Caki2 (cell line): ENCODE data around the gene ARHGEF3. TPM values are rescaled to one million over a fixed set of nuclear protein-coding genes. Genes with fewer than 3 reads are reported as not detected.

Source experiments
- DNase-seq: peaks from one replicate; pipeline ENCODE4 v3.0.0-alpha.2; 2015; ENCODE audit warnings: low read depth
- in situ Hi-C: cut with HindIII; loops from 2 replicates; pipeline ENCODE4 v1.10.0; 2016; ENCODE audit warnings: low sequenced_read_pairs, low pct_unique_long_range_greater_than_20kb, mixed read lengths
- total RNA-seq: library from RNA; depleted of rRNA; stranded (reverse); fragments of >200 nt; shearing (Covaris generic); gene quantifications from 2 replicates; pipeline ENCODE4 v1.2.3, GENCODE V29; 2014; ENCODE audit warnings: low replicate concordance; rRNA removed

ARHGEF3 gene, protein sequence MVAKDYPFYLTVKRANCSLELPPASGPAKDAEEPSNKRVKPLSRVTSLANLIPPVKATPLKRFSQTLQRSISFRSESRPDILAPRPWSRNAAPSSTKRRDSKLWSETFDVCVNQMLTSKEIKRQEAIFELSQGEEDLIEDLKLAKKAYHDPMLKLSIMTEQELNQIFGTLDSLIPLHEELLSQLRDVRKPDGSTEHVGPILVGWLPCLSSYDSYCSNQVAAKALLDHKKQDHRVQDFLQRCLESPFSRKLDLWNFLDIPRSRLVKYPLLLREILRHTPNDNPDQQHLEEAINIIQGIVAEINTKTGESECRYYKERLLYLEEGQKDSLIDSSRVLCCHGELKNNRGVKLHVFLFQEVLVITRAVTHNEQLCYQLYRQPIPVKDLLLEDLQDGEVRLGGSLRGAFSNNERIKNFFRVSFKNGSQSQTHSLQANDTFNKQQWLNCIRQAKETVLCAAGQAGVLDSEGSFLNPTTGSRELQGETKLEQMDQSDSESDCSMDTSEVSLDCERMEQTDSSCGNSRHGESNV
- 4.6 and 15.6 TPM in 2 replicates for total RNA-seq

DNA sequence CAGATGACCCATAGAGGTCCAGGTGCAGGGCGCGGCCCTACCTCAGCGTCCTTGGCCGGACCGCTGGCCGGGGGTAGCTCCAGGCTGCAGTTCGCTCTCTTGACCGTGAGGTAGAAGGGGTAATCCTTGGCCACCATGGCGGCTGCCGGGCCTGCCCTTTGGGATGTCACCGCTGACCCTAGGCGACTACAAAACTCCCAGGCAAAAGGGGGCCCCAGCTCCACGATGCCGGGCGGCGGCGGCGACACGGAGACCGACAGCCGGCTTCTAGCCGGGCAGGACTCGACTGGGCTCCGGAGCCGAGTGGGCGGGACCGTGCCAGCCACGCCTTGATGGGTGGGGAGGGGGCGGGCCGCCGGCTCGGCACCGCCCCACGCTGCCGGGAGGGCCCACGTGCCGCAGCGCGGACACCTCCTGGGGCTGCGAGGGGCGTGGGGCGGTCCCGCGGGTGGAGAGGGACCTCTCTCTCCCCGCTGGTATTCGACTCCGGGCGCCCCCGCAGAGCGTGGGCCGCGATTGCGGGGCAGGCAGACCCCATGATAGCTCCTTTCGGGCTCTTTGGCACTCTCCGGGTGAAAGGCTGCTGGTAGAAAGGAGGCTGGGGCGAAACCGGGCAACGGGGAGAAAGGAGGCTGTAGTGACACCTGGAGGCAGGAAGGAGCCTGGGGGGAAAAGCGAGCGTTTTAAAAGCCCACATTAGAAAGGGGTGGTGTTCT, at the start of gene ARHGEF3:
TSS of gene ARHGEF3 (minus strand) at position 288 of the 716 bp plus-strand sequence. CDS start at position 137, 151 bp downstream.
- peak; percentile 84 for DNase-seq
- in situ Hi-C loops, result no loop called here

DNA sequence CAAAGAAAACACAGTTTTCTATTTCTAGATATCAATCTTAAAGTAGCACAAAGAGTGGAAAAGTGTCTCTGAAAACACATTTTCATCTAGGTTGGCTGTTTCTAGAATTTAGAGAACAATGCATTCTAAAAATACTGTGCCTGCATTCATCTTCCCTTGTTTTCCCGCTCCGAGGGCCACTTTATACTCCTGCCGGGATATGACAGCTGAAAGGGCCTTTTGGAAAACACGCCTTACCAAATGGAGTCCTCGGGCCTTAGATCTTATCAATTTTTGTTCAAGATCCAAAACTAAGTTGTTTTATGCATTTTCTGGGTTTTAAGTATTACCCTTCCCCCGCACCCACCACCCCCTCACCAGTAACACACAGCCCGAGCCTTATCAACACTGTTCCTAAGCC, 47.9 kb upstream of the ARHGEF3 start:
- DNase-seq, result no peak
- in situ Hi-C loops, result no loop called here

DNA sequence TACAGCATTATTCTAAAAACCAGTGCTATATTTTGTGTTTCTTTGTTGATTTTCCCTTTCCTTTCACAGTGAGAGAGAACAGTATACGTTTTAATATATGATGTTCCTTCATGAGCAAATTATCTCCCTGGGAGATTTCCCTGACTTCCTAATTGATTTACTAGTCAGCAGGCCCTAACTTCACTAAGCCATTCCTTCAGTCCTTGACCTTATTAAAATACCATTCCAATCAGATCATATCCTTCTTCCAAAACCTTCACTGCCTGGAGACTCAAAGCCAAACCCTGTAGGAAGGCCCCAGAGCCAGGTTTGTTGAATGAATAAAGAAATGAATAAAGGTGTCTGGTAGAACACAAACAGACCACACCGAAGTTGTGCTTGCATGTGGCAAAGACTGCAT, 43.8 kb upstream of the ARHGEF3 start:
- in situ Hi-C loops, result no loop called here

DNA sequence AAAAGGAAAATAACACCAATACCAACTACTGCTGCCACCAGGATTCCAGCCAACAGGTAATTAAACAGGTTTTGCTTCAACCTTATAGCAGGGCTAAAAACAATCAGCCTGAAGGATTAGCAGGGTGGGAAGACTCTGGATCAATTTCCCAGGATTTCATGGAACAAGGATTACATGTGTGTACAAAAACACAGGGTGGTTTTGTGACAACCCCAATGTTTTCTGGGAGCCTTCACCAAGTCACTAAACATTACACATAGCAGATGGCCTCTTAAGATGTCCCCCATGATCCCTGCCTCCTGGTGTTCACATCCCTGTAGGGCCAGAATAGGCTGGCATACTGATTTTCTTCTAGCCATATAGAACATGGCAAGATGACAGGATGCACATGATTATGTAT, 42.8 kb upstream of the ARHGEF3 start:
- in situ Hi-C loops, result no loop called here
- no peak for DNase-seq

More for the DNA sequence above, 43.8 kb upstream of the ARHGEF3 start:
- no peak for DNase-seq

DNA sequence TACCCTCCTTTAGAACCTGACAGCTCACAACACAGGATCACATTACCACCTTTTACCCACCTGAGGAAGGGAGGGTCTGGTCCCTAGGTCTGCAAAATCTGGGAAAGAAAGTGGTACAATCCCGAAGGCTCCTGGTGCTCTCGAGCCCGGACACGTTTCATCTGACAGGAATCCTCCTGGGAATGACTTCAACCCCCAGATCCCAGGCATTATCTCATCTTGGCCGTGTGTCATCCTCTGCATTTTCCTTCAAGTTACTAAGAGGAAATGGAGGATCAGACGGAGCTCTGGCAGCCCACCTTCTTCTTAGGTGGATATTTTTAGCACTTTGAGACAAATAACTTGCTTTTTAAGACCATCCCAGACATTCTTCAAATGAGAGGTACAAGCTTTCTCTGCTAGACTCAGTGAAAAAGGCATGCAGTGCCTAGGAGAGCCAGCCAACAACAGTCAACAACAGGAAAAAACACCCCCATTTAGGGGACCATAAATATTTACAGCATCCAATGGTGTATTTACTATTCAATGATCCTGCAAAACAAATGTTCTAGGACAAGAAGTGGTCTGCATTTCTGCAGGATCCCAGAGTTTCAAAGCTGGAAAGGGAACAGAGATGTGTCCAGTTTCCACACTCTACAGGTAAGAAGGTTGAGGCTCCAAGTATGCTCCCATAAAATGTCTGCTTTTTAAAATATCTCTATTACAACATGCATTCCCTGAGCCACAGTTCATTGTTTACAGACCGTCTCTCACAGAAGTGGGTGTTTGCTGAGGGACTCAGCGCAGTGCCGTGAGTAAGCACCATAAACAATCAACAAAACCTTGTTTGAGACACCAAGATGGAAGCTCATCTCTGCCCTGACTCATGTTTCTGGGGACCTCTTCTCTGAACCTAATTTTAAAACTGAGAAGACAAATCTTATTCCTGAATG, 38.3 kb upstream of the ARHGEF3 start:
- in situ Hi-C loops, result no loop called here
- no peak for DNase-seq

DNA sequence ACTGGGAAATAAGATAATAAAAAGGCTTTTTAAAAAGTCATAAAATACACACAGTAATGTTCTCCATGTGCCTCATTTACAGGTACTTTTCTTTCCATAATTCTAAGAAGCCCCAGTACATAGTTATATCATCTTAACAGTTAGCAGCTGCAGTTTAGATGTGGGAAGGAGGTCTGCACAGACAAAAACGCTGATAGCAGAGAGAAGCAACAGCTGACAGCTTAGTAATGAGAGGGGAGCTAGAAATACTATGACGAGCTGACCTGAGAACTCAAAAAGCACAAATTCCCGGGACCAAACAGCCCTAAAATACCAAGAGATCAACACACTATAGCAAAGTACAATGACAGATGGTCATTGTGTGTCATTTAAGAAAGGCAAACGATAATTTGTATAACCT, 36.7 kb upstream of the ARHGEF3 start:
- DNase-seq, result no peak
- in situ Hi-C loops, result no loop called here

DNA sequence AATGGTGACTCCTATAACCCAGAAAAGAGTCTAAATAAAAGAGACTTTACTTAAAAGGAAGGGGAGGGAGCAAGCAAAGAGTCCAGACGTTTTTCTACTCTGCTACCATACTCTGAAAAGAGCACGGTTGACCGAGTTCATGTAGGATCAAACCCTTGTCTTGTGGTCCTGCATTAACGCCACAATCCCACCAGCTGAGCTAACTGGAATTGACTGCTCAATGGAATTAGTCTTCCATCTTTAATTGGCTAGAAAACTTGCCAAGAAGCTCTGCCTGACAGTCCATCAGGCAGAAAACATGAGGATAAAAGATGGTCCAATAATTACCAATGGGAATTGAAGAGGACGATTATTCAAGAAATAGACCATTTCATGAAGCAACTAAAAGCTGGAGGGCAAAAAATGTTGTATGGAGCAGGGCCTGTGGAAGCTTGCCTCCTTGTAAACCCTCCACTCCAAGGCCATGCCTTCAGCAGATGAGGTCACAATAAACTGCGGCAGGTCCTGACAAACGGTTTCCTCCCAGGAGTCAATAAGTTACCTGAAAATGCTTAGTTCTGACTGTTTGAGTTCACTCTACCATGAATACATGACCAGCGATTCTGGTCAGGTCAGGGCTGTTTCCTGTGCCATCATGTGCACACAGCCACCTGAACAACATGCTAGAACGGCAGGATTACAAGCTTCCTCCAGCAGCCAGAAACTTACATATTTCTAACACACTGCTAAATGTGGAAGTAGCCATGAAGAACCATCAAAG, 35.6 kb upstream of the ARHGEF3 start:
- peak; percentile 69 for DNase-seq
- in situ Hi-C loops, result no loop called here

DNA sequence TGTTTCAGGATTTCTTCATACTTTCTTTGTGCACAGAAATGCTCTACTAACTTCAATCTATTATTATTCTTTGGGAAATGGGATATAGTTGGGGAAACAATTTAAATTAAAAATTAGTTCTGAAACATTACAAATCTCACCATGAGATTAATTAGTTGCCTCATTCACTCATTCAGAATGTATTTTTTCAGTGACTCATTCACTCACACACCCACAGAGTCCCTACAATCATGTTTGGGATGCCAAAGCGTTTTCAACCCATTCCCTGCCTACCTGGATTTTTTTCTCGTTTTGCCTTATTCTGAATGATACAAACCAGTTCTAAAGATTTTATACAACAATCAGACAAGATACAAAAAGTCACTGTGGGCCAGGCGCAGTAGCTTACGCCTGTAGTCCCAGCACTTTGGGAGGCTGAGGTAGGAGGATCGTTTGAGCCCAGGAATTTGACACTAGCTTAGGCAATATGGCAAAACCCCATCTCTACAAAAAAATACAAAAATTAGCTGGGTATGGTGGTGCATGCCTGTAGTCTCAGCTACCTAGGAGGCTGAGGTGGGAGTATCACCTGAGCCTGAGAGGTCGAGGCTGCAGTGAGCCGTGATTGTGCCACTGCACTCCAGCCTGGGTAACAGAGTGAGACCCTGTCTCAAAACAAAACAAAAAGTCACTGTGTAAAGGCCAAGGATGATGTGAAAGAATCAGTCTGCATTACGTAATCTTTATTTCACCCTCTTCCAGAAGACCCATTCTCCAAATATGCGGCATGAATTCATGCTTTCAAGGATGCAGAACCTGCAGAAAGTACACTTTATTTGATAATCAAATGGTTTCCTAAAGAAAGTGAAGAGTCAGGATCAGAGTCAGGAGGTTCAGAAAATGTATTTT, 34.8 kb upstream of the ARHGEF3 start:
- DNase-seq, result peak; percentile 22
- in situ Hi-C loops, result no loop called here

DNA sequence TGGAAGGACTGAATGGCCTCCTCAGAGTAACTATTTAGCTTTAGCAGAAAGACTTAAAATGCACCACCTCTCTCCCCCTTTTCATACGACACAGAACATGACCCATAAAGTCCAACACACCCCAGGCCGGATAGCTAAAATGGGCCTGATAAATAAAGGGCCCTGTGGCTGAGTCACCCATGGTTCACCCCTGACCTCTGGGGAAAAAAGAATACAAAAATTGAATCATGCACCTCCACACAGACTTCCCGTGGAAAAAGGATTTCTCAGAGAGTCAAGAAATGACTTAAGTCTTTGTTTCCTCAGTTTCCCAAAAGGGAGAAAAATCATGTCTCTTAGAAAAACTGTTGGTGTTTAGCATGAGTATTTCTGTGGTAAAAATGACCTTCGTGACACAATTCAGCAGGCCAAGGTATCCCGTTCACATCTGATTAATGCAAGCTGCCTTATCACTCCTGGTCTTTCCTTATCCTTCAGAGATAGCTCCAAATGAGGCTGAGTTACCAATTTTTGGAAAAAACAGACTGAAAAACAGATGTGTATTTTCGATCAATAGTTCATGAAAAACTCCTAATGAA, 34.0 kb upstream of the ARHGEF3 start:
- peak; percentile 12 for DNase-seq
- in situ Hi-C loops, result no loop called here

DNA sequence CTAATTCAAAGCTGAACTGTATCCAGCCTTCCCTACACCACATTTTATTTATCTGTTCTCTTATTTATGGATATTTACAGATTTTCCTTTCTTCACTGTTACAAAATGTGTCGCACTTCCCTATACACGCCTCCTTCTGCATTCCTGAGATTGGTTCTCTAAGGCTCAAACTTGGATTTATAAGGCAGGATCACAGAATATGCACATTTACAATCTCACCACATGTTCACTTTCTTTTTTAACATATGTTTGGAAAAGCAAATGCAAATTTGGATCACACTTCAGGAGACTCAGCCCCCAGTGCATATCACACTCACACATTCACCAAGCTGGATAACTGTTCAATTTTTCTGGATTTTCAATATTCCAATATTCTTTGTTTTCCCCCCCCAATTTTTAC, 31.8 kb upstream of the ARHGEF3 start:
- in situ Hi-C loops, result no loop called here
- no peak for DNase-seq

DNA sequence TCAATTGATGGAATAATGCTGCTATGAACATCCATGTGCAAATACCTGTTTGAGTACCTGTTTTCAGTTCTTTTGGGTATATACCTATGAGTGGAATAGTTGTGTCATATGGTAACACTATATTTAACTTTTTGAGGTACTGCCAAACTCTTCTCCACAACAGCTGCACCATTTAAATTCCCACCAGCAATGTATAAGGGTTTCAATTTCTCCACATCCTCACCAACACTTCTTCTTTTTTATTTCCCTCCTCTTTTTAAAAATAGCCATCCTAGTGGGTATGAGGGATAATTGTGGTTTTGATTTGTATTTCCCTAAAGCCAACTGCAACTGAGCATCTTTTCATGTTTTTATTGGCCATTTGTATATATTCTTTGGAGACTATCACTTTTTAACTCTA, 31.3 kb upstream of the ARHGEF3 start:
- in situ Hi-C loops, result no loop called here
- no peak for DNase-seq

DNA sequence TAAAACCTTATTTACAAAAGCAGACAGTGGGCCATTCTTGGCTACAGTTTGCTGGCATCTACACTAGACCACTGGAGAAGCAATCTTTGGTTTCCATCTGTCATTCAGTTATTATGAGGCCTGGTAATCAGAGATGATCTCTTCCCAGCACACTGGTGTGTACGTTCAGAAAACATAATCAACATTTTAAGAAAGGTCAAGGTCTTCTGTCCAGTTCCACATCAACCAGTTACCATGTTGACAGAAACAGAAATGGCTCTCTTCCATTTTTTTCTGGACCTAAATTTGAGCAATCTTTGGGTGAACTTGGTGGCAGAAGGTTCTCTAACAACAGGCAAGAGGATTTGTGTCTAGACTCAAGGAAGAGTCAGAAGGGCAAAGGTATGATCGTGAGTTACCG, 29.8 kb upstream of the ARHGEF3 start:
- in situ Hi-C loops, result no loop called here
- DNase-seq, result no peak

DNA sequence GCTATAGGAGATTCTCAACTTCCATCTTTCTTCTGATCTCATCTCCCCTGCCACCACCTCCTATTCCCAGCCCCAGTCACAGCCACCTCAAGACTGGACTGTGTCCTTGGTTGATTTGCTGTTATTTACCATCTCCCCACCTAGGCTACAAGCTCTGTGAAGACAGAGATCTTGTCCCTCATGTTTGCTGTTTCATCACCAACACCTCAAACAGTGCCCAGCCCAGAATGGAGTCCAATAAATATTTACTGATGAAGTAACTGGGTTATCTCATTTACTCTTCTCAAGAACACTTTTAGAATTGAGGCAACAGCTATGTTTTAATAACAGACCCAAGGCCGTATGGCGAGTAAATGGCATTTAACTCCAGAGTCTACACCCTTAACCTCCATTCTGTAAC, 29.1 kb upstream of the ARHGEF3 start:
- no peak for DNase-seq
- in situ Hi-C loops, result no loop called here

DNA sequence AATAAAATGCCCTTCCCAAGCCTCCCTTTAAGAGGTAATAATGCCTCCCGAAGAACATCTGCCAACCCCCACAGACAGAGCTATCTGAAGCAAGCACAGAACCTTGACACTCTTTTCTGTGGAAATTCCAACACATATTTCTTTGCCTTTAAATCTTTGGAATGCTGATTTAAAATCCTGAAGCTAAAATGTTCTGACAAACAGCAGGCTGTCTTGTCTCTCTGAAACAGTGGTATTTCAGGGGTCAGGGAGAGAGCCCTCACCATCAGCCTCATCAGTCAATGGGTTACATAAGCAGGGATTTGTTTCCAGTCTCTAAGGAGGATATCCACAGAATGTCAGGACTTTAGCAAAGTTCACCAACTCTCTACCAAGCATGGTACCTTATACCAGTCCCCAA, 27.8 kb upstream of the ARHGEF3 start:
- DNase-seq, result no peak
- in situ Hi-C loops, result no loop called here

DNA sequence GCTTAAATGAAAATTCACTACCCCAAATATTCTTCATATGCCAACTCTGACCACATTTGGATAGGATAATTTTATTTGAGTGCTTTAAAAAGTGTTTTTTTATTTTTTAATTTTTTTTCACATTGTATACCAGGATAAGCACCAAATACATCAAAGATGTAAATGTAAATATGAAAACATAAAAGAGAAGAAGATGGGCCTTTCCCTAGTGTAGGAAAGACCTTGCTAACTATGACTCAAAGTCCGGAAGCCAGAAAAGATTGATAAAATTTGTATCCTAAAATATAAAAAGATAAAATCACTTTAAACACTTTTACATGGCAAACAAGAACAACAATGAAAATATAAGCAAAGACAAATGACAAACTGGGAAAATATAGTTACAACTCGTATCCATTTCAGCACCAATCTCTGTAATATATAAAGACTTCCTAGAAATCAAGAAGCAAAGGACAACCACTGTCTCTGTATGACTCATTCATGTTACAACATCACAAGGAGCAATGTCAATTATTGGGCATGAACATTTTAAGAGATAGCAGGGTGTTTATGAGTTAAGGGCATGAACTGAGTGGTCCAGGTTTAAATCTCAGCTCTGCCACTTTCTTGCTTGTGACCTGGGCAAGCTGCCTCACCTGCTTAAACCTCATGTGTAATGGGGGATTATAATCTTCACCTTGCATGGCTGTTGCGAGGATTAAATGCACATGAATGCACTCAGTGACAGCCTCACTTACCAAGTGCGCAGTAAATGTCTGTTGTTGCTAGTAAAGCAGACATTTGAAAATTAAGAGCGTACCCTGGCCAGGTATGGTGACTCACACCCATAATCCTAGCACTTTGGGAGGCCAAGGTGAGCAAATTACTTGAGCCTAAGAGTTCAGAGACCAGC, 25.3 kb upstream of the ARHGEF3 start:
- in situ Hi-C loops, result no loop called here
- no peak for DNase-seq
